Activated CD4-positive, alpha-beta T cell treated with anti-CD3 and anti-CD28 coated beads, Interleukin-2, amount 50 U/mL, for 24 hours (primary cell): ENCODE results near the gene ARPP19.
"Not testable (repeated sequence)": the region's sequence is repeated elsewhere in the genome, so short reads cannot be mapped to it uniquely, and the experiment has no call there.

Source experiments
- DNase-seq, 2 donors: peaks; one replicate each; pipeline ENCODE4 v3.0.0-alpha.2; 2020; ENCODE audit warnings: low read depth in 1 of 2, low spot score in 1 of 2

The ARPP19 gene

GRCh38 chr15:52515343-52515742 lies 53.5 kb downstream of the ARPP19 start:
- no peak for DNase-seq

- DNase-seq: no peak
Observed at GRCh38 chr15:52514482-52514881, 54.3 kb downstream of the ARPP19 start.

- DNase-seq: not testable (repeated sequence)
Observed at GRCh38 chr15:52512869-52513268, 56.0 kb downstream of the ARPP19 start.

- no peak for DNase-seq
Observed at GRCh38 chr15:52511084-52511483, 57.7 kb downstream of the ARPP19 start.

GRCh38 chr15:52509500-52510245 lies 59.2 kb downstream of the ARPP19 start:
- no peak for DNase-seq

GRCh38 chr15:52506549-52506948 lies 62.3 kb downstream of the ARPP19 start:
- no peak for DNase-seq

GRCh38 chr15:52505151-52505550 lies 63.7 kb downstream of the ARPP19 start:
- DNase-seq: no peak

- DNase-seq: no peak
Observed at GRCh38 chr15:52503788-52504496, 64.9 kb downstream of the ARPP19 start.

GRCh38 chr15:52502608-52503007 lies 66.2 kb downstream of the ARPP19 start:
- no peak for DNase-seq

- no peak for DNase-seq
Observed at GRCh38 chr15:52499506-52499905, 69.3 kb downstream of the ARPP19 start.

GRCh38 chr15:52498706-52499105 lies 70.1 kb downstream of the ARPP19 start:
- DNase-seq: no peak
